Parathyroid adenoma (tissue), 2 donors: ENCODE results near the gene USP33.
"Not testable (repeated sequence)": the region's sequence is repeated elsewhere in the genome, so short reads cannot be mapped to it uniquely, and the experiment has no call there.

Experiments used
- H2AFZ ChIP-seq: fragments of 300-600 bp; sonication (generic); one replicate; pipeline ENCODE4 v1.7.0; 2017; ENCODE audit warnings: antibody characterized with exemption, mild to moderate bottlenecking
- H3K27ac ChIP-seq: fragments of 300-600 bp; sonication (generic); one replicate; pipeline ENCODE4 v1.7.0; 2017
- H3K27me3 ChIP-seq: fragments of 300-600 bp; sonication (generic); one replicate; pipeline ENCODE4 v1.7.0; 2017; ENCODE audit warnings: low read length; ENCODE audit not compliant: control insufficient read depth, insufficient read depth
- H3K36me3 ChIP-seq: fragments of 300-600 bp; sonication (generic); one replicate; pipeline ENCODE4 v1.7.0; 2017; ENCODE audit warnings: low read length; ENCODE audit not compliant: control insufficient read depth, insufficient read depth
- H3K4me1 ChIP-seq: fragments of 300-600 bp; sonication (generic); one replicate; pipeline ENCODE4 v1.7.0; 2017; ENCODE audit warnings: control low read depth
- H3K4me2 ChIP-seq: fragments of 300-600 bp; sonication (generic); one replicate; pipeline ENCODE4 v1.7.0; 2017; ENCODE audit warnings: low read length
- H3K4me3 ChIP-seq: fragments of 300-600 bp; sonication (generic); one replicate; pipeline ENCODE4 v1.7.0; 2017; ENCODE audit warnings: low read depth, low read length
- H3K79me2 ChIP-seq: fragments of 300-600 bp; sonication (generic); one replicate; pipeline ENCODE4 v1.7.0; 2017; ENCODE audit warnings: control low read depth
- H3K9ac ChIP-seq: fragments of 300-600 bp; sonication (generic); one replicate; pipeline ENCODE4 v1.7.0; 2017; ENCODE audit warnings: mild to moderate bottlenecking
- H3K9me3 ChIP-seq: fragments of 300-600 bp; sonication (generic); one replicate; pipeline ENCODE4 v1.7.0; 2017; ENCODE audit warnings: low read length; ENCODE audit not compliant: control insufficient read depth
- TF ChIP-seq, protein P1 (sequence below): fragments of 300-600 bp; sonication (generic); IDR thresholded peaks from one replicate; pipeline ENCODE4 v1.7.0; 2017; ENCODE audit warnings: antibody characterized with exemption, mild to moderate bottlenecking
- donor health status: primary hyperparathyroidism.

USP33 gene

DNA sequence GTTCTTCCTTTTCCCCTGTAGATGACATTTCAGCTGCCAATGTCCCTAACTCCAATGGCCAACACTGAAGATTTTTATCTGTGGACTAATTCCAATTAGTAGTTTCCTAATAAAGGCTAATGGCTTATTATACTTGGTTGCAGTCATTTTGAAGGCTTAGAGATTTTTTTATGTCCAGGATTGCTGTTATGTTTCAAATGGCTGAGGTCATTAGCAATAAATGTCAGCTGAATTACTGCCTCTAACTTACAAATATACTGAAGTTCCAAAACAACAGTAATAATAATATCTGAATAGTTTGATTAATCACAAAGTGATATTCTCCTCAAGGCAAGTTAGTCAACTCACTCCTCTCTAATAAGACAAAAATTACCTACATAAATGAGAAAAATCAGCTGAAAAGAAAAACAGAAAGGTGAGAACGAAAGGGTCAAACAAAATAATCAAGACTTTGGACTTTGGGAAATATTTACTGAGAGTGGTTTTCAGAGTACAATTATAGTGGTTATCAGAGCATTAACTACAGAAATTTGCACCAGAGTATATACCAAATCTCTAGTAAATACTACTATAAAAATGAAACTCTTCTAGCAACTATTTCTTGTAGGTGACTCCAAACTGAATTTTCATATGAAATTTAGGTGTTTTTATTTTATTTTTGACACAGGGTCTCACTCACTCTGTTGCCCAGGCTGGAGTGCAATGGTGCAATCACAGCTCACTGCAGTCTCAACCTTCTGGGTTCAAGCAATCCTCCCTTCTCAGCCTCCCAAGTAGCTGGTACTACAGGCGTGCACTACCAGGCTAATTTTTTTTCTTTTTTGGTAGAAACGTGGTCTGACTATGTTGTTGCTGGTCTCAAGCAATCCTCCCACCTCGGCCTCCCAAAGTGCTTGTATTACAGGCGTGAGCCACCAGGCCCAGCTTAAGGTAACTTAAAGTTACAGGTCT lies 80.7 kb downstream of the USP33 start:
- Histone ChIP-seq H3K27me3 (no peaks in the 10 kb centered on the region), H2AFZ (no peak overlapping the region), H3K4me2 (no peak overlapping the region), H3K36me3 (no peaks in the 10 kb centered on the region), H3K27ac (no peak overlapping the region), H3K79me2 (peaks cover 15% of the 10 kb centered on the region), H3K9me3 (no peaks in the 10 kb centered on the region), H3K9ac (no peak overlapping the region), H3K4me3 (no peak overlapping the region), H3K4me1 (no peaks in the 10 kb centered on the region)
- TF ChIP-seq, protein P1, sequence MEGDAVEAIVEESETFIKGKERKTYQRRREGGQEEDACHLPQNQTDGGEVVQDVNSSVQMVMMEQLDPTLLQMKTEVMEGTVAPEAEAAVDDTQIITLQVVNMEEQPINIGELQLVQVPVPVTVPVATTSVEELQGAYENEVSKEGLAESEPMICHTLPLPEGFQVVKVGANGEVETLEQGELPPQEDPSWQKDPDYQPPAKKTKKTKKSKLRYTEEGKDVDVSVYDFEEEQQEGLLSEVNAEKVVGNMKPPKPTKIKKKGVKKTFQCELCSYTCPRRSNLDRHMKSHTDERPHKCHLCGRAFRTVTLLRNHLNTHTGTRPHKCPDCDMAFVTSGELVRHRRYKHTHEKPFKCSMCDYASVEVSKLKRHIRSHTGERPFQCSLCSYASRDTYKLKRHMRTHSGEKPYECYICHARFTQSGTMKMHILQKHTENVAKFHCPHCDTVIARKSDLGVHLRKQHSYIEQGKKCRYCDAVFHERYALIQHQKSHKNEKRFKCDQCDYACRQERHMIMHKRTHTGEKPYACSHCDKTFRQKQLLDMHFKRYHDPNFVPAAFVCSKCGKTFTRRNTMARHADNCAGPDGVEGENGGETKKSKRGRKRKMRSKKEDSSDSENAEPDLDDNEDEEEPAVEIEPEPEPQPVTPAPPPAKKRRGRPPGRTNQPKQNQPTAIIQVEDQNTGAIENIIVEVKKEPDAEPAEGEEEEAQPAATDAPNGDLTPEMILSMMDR: no peak

DNA sequence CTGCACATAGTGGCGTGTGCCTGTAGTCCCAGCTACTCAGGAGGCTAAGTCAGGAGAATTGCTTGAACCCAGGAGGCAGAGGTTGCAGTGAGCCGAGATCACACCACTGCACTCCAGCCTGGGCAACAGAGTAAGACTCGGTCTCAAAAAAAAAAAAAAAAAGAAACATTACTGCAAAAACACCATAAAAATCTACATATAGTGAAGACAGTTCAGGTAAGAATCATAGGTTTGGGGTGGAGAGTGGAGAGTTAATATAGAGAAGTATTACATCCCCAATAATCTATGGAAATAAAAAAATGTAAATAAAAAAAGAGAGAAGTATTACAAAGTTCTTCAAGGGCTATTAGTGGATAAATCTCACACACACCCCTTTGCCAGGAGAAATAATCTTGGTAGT lies 84.8 kb downstream of the USP33 start:
- not testable (repeated sequence) for H3K9me3 ChIP-seq, H2AFZ ChIP-seq, H3K4me1 ChIP-seq, H3K4me2 ChIP-seq, H3K36me3 ChIP-seq, H3K4me3 ChIP-seq, H3K27me3 ChIP-seq, H3K27ac ChIP-seq, H3K9ac ChIP-seq
- peaks cover 23% of the 10 kb centered on the region for H3K79me2 ChIP-seq

DNA sequence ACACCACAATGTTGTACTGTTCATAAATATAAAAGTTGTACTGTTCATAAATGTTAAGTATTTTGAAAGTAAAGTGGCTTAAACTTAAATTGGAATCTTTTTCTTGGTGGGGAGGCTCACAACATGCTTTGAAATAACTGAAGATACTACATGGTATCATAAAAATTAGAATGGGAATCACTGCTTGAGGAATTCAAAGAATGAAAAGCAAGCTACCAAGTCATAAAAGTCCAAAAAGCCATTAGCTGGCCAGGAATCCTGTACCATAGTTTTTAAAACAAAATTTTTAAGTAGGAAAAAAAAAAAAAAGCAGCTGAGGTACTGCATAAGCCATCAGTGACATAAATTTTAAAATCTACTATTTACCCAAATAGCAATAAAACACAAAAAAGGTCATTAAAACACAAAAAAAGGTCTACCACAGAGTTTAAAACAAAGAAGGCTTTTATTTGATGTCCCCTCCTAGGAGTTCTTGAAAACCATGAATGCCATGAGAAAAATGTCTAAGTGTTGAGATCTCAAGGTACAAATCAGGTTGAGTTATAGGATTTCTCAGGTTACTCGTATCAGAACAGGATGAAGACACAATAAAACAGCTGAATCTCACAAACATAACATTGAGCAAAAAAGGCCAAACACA lies 85.8 kb downstream of the USP33 start:
- no peak overlapping the region for H3K9ac ChIP-seq

DNA sequence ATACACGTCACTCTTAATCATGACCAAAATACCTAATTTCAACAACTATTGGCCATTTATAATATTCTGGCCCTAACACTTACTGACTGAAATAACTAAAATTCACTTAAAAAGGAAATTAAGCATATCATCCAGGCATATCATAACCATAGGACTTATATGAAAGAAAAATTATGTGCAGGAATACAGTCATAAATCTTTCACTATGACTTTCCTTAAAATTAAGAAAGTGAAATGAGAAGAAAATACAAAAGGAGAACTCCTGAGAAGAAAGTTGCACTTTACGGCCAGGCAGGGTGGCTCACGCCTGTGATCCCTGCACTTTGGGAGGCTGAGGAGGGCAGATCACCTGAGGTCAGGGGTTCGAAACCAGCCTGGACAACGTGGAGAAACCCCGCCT lies 86.6 kb downstream of the USP33 start:
- no peak overlapping the region for H3K27ac ChIP-seq
- no peak overlapping the region for H3K4me2 ChIP-seq
- H3K9ac ChIP-seq: no peak overlapping the region
- TF ChIP-seq, protein P1: no peak
- H3K27me3 ChIP-seq: no peaks in the 10 kb centered on the region
- H2AFZ ChIP-seq: no peak overlapping the region
- no peaks in the 10 kb centered on the region for H3K9me3 ChIP-seq
- H3K36me3 ChIP-seq: no peaks in the 10 kb centered on the region
- H3K4me3 ChIP-seq: no peak overlapping the region
- H3K4me1 ChIP-seq: no peaks in the 10 kb centered on the region
- peaks cover 23% of the 10 kb centered on the region for H3K79me2 ChIP-seq

More for the DNA sequence above, 85.8 kb downstream of the USP33 start:
- no peaks in the 10 kb centered on the region for H3K4me1 ChIP-seq
- H3K36me3 ChIP-seq: no peaks in the 10 kb centered on the region
- H3K27me3 ChIP-seq: no peaks in the 10 kb centered on the region
- no peak overlapping the region for H3K4me2 ChIP-seq
- no peak overlapping the region for H3K4me3 ChIP-seq
- H3K79me2 ChIP-seq: peaks cover 23% of the 10 kb centered on the region
- H3K9me3 ChIP-seq: no peaks in the 10 kb centered on the region
- TF ChIP-seq, protein P1: no peak
- H3K27ac ChIP-seq: no peak overlapping the region
- H2AFZ ChIP-seq: no peak overlapping the region

DNA sequence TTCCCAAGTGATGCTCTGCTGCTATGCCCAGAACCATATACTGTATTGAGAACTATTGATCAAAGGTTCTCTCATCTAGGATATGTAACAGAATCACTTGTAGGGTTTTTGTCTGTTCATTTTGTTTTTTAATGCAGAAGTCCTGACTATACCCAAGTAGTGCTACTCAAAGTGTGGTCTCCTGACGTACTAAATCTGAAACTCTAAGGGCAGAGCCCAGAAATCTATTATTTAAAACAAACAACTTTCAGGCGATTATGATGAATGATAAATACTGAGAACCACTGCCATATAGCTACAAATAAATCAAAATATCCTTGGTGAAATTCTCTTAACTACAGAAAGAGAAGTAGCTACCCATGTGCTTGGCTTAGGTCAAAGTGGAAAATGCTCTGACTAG lies 87.3 kb downstream of the USP33 start:
- TF ChIP-seq, protein P1: no peak
- H3K27me3 ChIP-seq: no peaks in the 10 kb centered on the region
- H3K4me2 ChIP-seq: no peak overlapping the region
- no peak overlapping the region for H3K27ac ChIP-seq
- H3K4me1 ChIP-seq: no peaks in the 10 kb centered on the region
- H3K36me3 ChIP-seq: no peaks in the 10 kb centered on the region
- no peak overlapping the region for H3K4me3 ChIP-seq
- H3K9me3 ChIP-seq: no peaks in the 10 kb centered on the region
- H3K79me2 ChIP-seq: peaks cover 23% of the 10 kb centered on the region
- H2AFZ ChIP-seq: no peak overlapping the region
- H3K9ac ChIP-seq: no peak overlapping the region
